Smooth muscle cell of the brain vasculature (primary cell): ENCODE data around the gene SHISA2.

Experiments
- DNase-seq: peaks from one replicate; pipeline ENCODE4 v3.0.0-alpha.2; 2012; ENCODE audit warnings: low read depth, low spot score

Gene SHISA2

DNA sequence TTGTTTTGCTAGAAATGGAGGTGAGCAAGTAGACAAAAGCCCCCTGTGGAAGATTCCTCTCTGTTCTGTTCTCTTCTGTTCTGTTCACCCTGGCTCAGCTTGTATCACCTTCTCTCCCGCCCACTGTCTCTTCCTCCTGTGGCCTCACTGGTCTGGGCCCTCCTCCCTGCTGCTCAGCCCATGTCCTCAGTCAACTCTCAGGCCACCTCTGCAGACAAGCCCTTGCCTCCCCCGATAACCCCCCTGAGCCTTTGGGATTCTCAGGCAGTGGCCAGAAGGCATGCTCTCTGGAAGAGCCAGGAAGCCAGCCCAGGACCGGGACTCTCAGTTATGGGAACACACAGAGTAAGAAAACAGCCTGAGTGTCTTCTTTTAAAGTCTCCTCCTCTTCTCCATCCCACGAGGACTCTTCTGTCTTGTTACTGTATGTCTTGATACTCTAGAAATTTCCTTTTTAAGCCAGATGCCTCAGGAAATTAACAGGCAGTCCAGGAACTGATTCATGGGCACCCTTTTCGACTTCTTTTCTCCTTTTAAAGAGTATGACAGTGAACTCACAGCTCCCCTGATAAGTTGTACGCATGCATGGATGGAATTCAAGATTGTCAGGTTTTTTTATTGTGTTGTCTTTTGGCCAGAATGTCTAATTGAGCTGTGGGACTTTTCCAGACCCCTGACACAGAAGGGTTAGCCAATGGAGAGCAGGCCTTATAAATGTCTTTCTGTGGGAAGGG, 33.7 kb downstream of the SHISA2 start:
- DNase-seq: no peak

DNA sequence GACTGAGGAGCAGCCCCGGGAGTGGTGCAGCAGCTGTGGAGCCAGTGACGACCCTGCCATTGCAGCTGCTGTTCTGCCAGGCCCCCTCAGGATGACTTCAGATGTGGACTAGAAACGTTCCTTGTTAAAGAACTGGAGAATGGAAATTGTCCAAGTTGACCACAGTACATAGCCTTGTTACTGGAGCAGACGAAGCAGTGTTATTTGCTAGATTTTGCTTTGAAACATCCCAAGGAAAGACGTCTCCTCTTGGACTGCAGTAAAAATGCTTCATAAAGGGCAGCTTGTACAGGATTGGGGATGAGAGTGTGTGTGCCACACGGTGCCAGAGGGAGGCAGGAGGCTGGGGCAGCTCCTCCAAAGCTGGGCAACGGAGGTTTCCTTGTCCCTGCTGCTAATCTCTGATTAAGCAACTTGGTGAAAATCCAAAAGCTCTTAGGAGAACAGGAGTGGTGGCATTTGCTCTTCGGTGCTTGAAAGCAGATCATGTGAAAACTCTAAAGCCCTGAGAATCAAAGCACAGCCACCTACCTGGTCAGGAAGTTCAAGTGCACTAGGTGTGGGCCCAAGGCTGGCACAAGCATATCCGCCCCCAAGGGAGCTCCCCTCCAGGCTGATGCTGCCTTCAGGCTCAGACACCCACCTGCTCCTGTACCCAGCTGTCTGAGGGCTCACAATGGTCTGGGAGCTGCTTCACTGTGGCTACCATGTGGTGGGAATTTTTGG, 34.5 kb downstream of the SHISA2 start:
- DNase-seq: no peak

DNA sequence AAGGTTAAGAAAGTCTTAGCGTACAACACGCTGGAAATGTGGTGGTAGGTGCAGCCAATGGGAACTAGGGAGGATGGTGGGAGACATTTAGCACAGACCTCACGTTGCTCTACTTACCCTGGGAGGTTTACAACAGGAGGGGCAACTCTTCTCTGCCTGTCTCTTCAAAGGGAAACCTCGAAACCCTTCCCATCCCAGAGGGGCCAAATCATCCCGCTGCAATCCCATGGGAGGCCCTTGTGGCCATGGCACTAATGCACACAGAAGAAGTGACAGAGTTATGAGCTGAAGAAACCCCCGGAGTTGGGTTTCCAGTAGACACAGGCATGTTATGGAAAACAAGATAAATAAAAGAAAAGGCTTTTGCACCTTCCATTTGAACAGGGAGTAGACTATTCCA, 35.6 kb downstream of the SHISA2 start:
- DNase-seq: no peak

GRCh38 chr13:26015271-26016125, 36.3 kb downstream of the SHISA2 start:
- no peak for DNase-seq

GRCh38 chr13:26012995-26013394, 38.8 kb downstream of the SHISA2 start:
- no peak for DNase-seq

DNA sequence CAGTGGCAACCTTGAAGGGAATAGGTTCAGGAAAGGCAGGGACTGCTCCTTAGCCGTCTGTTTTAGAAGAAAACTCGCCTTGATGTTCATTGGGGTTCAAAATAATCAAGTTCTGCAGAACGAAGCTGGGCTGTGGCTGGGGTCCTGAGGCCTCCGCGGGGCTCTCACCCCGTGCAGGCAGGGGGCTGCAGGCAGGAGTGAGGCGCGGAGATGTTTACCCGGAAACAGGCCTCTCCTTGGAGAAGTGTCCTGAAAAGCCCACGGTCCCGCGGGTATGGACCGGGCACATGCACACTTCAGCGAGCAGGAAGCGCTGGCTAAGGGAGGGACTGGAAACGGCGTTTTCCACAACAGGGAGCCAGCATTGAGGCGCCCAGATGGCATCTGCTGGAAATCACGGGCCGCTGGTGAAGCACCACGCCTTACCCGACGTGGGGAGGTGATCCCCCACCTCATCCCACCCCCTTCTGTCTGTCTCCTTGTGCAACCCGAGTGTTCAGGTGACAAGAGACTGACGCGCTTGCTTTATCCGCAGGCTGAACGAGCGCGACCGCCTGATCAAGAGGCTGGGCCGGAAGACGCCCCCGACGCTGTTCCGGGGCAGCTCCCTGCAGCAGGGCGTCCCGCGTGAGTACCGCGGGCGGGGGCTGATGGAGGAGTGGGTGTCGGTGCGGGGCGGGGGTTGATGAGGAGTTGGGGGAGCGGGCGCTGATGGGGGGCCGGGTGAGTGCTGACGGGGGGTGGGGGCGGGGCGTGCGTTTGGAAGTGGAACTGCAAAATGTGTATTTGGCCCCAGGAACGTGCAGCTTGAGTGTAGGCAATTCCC, 39.6 kb downstream of the SHISA2 start:
- no peak for DNase-seq

GRCh38 chr13:26011208-26011573, 40.6 kb downstream of the SHISA2 start:
- DNase-seq: no peak

- no peak for DNase-seq
These were observed 41.2 kb downstream of the SHISA2 start for GRCh38 chr13:26010487-26011207.

- DNase-seq: no peak
These were observed 44.3 kb downstream of the SHISA2 start for GRCh38 chr13:26007261-26008125.
